HG02610 (cell line): ENCODE results near the gene RAP1GAP2.
"Not testable (repeated sequence)": the region's sequence is repeated elsewhere in the genome, so short reads cannot be mapped to it uniquely, and the experiment has no call there.

Experiments
- ATAC-seq: cut with Tn5 transposase; IDR thresholded peaks from one replicate; pipeline ENCODE4 v1.9.1; 2021; ENCODE audit warnings: mild to moderate bottlenecking, moderate library complexity; ENCODE audit not compliant: unreplicated experiment

RAP1GAP2 gene

GRCh38 chr17:2964028-2964356, 167.8 kb downstream of the RAP1GAP2 start:
- ATAC-seq: no peak

- ATAC-seq: no peak
Observed at GRCh38 chr17:2964370-2964769, 168.1 kb downstream of the RAP1GAP2 start.

- no peak for ATAC-seq
Observed at GRCh38 chr17:2964831-2965230, 168.6 kb downstream of the RAP1GAP2 start.

- no peak for ATAC-seq
Observed at GRCh38 chr17:2965621-2966595, 169.7 kb downstream of the RAP1GAP2 start.

- no peak for ATAC-seq
Observed at GRCh38 chr17:2967515-2967914, 171.3 kb downstream of the RAP1GAP2 start.

GRCh38 chr17:2971851-2972250, 175.6 kb downstream of the RAP1GAP2 start:
- ATAC-seq: no peak

- ATAC-seq: no peak
Observed at GRCh38 chr17:2972749-2973148, 176.5 kb downstream of the RAP1GAP2 start.

- no peak for ATAC-seq
Observed at GRCh38 chr17:2974347-2974746, 178.1 kb downstream of the RAP1GAP2 start.

- ATAC-seq: no peak
Observed at GRCh38 chr17:2975469-2975958, 179.3 kb downstream of the RAP1GAP2 start.

GRCh38 chr17:2977157-2977556, 180.9 kb downstream of the RAP1GAP2 start:
- no peak for ATAC-seq

GRCh38 chr17:2978116-2978515, 181.9 kb downstream of the RAP1GAP2 start:
- ATAC-seq: no peak

- no peak for ATAC-seq
Observed at GRCh38 chr17:2978991-2979390, 182.8 kb downstream of the RAP1GAP2 start.

GRCh38 chr17:2980211-2980903, 184.1 kb downstream of the RAP1GAP2 start:
- ATAC-seq: no peak

- ATAC-seq: no peak
Observed at GRCh38 chr17:2980904-2981246, 184.6 kb downstream of the RAP1GAP2 start.

GRCh38 chr17:2981325-2981724, 185.1 kb downstream of the RAP1GAP2 start:
- no peak for ATAC-seq

- ATAC-seq: no peak
Observed at GRCh38 chr17:2982854-2983253, 186.6 kb downstream of the RAP1GAP2 start.

GRCh38 chr17:2983255-2983654, 187.0 kb downstream of the RAP1GAP2 start:
- no peak for ATAC-seq

GRCh38 chr17:2985318-2985717, 189.1 kb downstream of the RAP1GAP2 start:
- no peak for ATAC-seq

- no peak for ATAC-seq
Observed at GRCh38 chr17:2986925-2987324, 190.7 kb downstream of the RAP1GAP2 start.

- ATAC-seq: not testable (repeated sequence)
Observed at GRCh38 chr17:2989396-2989795, 193.2 kb downstream of the RAP1GAP2 start.

- ATAC-seq: no peak
Observed at GRCh38 chr17:2989855-2990254, 193.6 kb downstream of the RAP1GAP2 start.

GRCh38 chr17:2990396-2990795, 194.2 kb downstream of the RAP1GAP2 start:
- no peak for ATAC-seq
